ENCODE measurements around the gene CUX1.

The CUX1 gene

DNA sequence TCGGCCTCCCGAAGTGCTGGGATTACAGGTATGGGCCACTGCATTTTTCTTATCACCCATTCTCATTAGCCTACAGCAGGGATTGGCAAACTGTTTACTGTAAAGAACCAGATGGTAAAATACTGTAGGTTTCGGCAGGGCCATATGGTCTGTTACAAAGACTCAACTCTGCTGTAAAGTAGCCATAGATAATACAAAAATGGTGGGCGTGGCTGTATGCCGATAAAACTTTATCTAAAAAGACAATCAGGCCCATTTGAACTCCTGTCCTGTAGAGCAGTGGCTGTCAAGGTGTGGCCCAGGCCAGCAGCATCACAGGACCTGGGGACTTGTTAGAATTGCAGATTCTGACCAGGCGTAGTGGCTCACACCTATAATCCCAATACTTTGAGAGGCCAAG is 134.3 kb downstream of the CUX1 start:
- Histone ChIP-seq H3K36me3 (replicated peaks; ENCODE audit: insufficient read depth, low read length) (no peaks in the 10 kb centered on the region), H3K4me3 (ENCODE audit: low read length) (no peak overlapping the region), H3K9me3 (replicated peaks; ENCODE audit: insufficient read depth, low read length) (no peaks in the 10 kb centered on the region), H3K4me2 (ENCODE audit: low read depth, low read length) (no peak overlapping the region), H3F3A (ENCODE audit: insufficient read depth, low read length) (no peaks in the 10 kb centered on the region), H3K27me3 (replicated peaks; ENCODE audit: insufficient read depth, low read length) (no peaks in the 10 kb centered on the region), H2AFZ (ENCODE audit: low read length) (no peak overlapping the region), H3K4me1 (ENCODE audit: low read length) (no peaks in the 10 kb centered on the region), H3K79me2 (ENCODE audit: low read length) (peaks cover 23% of the 10 kb centered on the region), H3K9me2 (replicated peaks; ENCODE audit: insufficient read depth, low read length) (no peaks in the 10 kb centered on the region), H4K20me1 (ENCODE audit: insufficient read depth, low read length) (no peaks in the 10 kb centered on the region), H3K9ac (ENCODE audit: low read length) (no peak overlapping the region), H3K27ac (ENCODE audit: low read length) (no peak overlapping the region)
- DNase-seq, result no peak
- TF ChIP-seq EZH2phosphoT487 (IDR thresholded peaks at IDR 0.05; ENCODE audit: low read length), result no peak
- no peak for TF ChIP-seq EZH2 (optimal IDR thresholded peaks at IDR 0.05; ENCODE audit: low read depth, low read length)
- TF ChIP-seq, protein P1, sequence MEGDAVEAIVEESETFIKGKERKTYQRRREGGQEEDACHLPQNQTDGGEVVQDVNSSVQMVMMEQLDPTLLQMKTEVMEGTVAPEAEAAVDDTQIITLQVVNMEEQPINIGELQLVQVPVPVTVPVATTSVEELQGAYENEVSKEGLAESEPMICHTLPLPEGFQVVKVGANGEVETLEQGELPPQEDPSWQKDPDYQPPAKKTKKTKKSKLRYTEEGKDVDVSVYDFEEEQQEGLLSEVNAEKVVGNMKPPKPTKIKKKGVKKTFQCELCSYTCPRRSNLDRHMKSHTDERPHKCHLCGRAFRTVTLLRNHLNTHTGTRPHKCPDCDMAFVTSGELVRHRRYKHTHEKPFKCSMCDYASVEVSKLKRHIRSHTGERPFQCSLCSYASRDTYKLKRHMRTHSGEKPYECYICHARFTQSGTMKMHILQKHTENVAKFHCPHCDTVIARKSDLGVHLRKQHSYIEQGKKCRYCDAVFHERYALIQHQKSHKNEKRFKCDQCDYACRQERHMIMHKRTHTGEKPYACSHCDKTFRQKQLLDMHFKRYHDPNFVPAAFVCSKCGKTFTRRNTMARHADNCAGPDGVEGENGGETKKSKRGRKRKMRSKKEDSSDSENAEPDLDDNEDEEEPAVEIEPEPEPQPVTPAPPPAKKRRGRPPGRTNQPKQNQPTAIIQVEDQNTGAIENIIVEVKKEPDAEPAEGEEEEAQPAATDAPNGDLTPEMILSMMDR (IDR thresholded peaks at IDR 0.05; ENCODE audit: low read length), result no peak

DNA sequence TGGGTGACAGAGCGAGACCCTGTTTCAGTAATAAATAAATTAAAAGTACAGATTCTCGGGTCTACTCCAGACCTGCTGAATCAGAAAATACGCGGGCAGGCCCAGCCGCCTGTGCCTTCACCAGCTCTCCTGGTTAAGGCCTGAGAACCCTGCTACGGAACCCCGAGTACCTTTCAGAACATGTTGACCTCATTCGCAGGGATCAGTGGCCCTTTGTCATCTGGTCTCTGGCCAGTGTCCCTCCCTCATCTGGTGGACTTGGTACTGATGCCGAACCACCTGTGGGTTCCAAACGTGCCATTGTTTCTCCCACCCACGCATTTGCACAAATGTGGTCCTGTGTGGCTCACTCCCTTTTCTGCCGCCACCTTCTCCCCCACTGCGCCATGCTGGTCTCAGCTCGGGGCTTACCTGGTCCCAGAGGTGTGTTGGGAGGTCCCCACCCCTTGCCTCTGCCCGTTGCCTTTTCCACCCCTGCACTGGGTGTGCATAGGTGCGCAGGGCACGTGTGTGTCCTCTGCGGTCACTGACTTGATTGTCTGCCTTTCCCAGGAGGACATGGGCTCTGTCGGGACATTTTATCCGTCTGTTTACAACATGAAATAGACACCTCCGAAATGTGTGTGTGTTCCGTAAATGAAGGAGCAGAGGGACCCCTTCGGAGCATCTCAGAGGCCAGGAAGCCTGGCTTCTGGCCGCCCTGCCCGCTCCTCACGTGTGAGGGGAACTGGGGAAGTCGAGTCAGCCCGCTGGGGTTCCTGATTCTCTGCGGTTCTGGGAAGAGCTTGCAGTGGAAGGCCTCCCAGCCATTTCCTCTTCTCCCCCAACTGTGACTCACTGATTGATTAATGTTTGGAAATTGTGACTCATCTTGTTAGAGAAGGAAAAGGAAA is 135.2 kb downstream of the CUX1 start:
- H3K4me1 ChIP-seq (ENCODE audit: low read length), result no peaks in the 10 kb centered on the region

DNA sequence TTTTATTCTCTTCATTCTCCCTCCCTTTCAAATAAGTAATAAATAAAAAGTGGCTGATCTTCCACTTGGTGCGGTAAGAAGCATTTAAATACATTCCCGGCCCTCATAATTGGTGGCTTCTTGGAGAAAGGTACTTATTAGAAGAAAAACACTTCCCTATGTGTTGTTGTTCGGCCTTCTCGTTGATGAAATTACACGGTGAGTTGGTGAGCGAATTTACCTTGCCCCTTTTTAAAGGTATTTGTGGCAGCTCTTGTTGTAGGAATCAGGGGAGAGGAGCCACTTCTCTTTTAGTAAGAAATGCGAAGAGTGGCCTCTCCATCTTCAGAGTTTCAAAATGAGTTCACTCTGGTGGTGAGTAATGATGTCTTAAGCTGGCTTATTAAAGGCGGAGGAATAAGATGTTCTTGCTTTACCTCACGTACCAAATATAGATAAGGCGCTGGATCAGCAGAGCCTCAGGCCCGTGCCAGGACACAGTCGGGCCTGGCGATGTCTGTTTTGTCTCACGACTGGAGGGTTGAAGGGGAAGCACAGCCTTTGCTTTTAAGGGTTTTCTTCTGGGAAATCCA is 135.9 kb downstream of the CUX1 start:
- TF ChIP-seq, protein P1 (IDR thresholded peaks at IDR 0.05; ENCODE audit: low read length), result no peak
- Histone ChIP-seq H3K4me1 (ENCODE audit: low read length) (peaks cover 4% of the 10 kb centered on the region; the same call in 1 of the 2 replicates), H4K20me1 (ENCODE audit: insufficient read depth, low read length) (no peaks in the 10 kb centered on the region), H3K27me3 (replicated peaks; ENCODE audit: insufficient read depth, low read length) (no peaks in the 10 kb centered on the region), H3K27ac (ENCODE audit: low read length) (no peak overlapping the region), H2AFZ (ENCODE audit: low read length) (no peak overlapping the region), H3K4me2 (ENCODE audit: low read depth, low read length) (no peak overlapping the region), H3K9ac (ENCODE audit: low read length) (no peak overlapping the region), H3K9me3 (replicated peaks; ENCODE audit: insufficient read depth, low read length) (no peaks in the 10 kb centered on the region), H3K9me2 (replicated peaks; ENCODE audit: insufficient read depth, low read length) (no peaks in the 10 kb centered on the region), H3F3A (ENCODE audit: insufficient read depth, low read length) (no peaks in the 10 kb centered on the region), H3K79me2 (ENCODE audit: low read length) (peaks cover 29% of the 10 kb centered on the region), H3K4me3 (ENCODE audit: low read length) (no peak overlapping the region), H3K36me3 (replicated peaks; ENCODE audit: insufficient read depth, low read length) (no peaks in the 10 kb centered on the region)
- DNase-seq, result no peak

More for the DNA sequence above, 135.2 kb downstream of the CUX1 start:
- Histone ChIP-seq H4K20me1 (ENCODE audit: insufficient read depth, low read length) (no peaks in the 10 kb centered on the region), H3K9me2 (replicated peaks; ENCODE audit: insufficient read depth, low read length) (no peaks in the 10 kb centered on the region), H3K27ac (ENCODE audit: low read length) (no peak overlapping the region), H3F3A (ENCODE audit: insufficient read depth, low read length) (no peaks in the 10 kb centered on the region), H3K4me2 (ENCODE audit: low read depth, low read length) (no peak overlapping the region), H3K27me3 (replicated peaks; ENCODE audit: insufficient read depth, low read length) (no peaks in the 10 kb centered on the region), H3K79me2 (ENCODE audit: low read length) (peaks cover 24% of the 10 kb centered on the region), H3K36me3 (replicated peaks; ENCODE audit: insufficient read depth, low read length) (no peaks in the 10 kb centered on the region), H3K9ac (ENCODE audit: low read length) (no peak overlapping the region), H3K4me3 (ENCODE audit: low read length) (no peak overlapping the region), H3K9me3 (replicated peaks; ENCODE audit: insufficient read depth, low read length) (no peaks in the 10 kb centered on the region), H2AFZ (ENCODE audit: low read length) (no peak overlapping the region)
- no peak for DNase-seq
- TF ChIP-seq EZH2phosphoT487 (IDR thresholded peaks at IDR 0.05; ENCODE audit: low read length) (no peak), EZH2 (optimal IDR thresholded peaks at IDR 0.05; ENCODE audit: low read depth, low read length) (no peak)
- TF ChIP-seq, protein P1 (IDR thresholded peaks at IDR 0.05; ENCODE audit: low read length), result no peak

Measured in MM.1S (cell line).